HepG2 (cell line): ENCODE data around the gene KSR1. TPM values are rescaled to one million over a fixed set of nuclear protein-coding genes. Genes with fewer than 3 reads are reported as not detected.

Source experiments
- ATAC-seq: fragments of 200-7000 bp; cut with Tn5 transposase; 3 replicates; pipeline ENCODE4 v1.9.1; 2020; ENCODE audit warnings: mild to moderate bottlenecking, moderate library complexity
- BruUV-seq: library from RNA; stranded (reverse); fragments of 400-500 nt; replicated peaks from 2 replicates; lab custom pipeline; 2021; lab: Mats Ljungman, UMichigan
- CTCF ChIA-PET: fragments of 300-600 bp; formaldehyde crosslinking; extraction: SDS; loops from one replicate; lab custom pipeline; 2021; ENCODE audit warnings: low total read pairs, inconsistent platforms, low intra/inter-chr PET ratio; lab: Yijun Ruan, JAX
- POLR2A ChIA-PET: fragments of 350-600 bp; sonication (Branson Sonifier 250); formaldehyde crosslinking; loops from one replicate; lab custom pipeline; 2020; ENCODE audit warnings: antibody characterized with exemption, inconsistent platforms; lab: Yijun Ruan, JAX
- DNase-seq: peaks from one replicate; pipeline ENCODE4 v3.0.0-alpha.2; 2015; ENCODE audit warnings: low spot score
- FAIRE-seq: peaks from 3 replicates; lab custom pipeline; 2011; peaks lifted over from hg19 to GRCh38; lab: Jason Lieb, UNC
- H2AFZ ChIP-seq: one replicate; pipeline ENCODE4 v1.6.1; 2011; ENCODE audit warnings: low read length, inconsistent platforms
- H3K27ac ChIP-seq: fragments of 300-600 bp; 3 replicates; pipeline ENCODE4 v1.8.0; 2011; ENCODE audit warnings: mixed run types, mild to moderate bottlenecking, mixed read lengths, low read length, inconsistent platforms; ENCODE audit not compliant: insufficient read depth; ENCODE audit errors: extremely low read length
- H3K27me3 ChIP-seq, 2 experiments: fragments of 200-600 bp in 1 of 2; 2 replicates in 1 of 2; 3 replicates in 1 of 2; pipeline versions ENCODE4 v1.6.0 to v1.8.0; 2011; ENCODE audit warnings: low read length in 2 of 2, mild to moderate bottlenecking in 2 of 2, moderate library complexity in 2 of 2, inconsistent platforms in 1 of 2; ENCODE audit not compliant: insufficient read depth in 2 of 2, control insufficient read depth in 1 of 2
- H3K36me3 ChIP-seq, 2 experiments: fragments of 200-600 bp in 1 of 2; replicated peaks in 1 of 2; 2 replicates in 1 of 2; 3 replicates in 1 of 2; pipeline versions ENCODE4 v1.5.1 to v1.8.0; 2011; ENCODE audit warnings: low read length in 2 of 2, inconsistent platforms in 1 of 2; ENCODE audit not compliant: insufficient read depth in 2 of 2, control insufficient read depth in 1 of 2
- H3K4me1 ChIP-seq: 2 replicates; pipeline ENCODE4 v1.5.1; 2012; ENCODE audit warnings: low read length, inconsistent platforms; ENCODE audit not compliant: insufficient read depth
- H3K4me2 ChIP-seq: 2 replicates; pipeline ENCODE4 v1.6.0; 2011; ENCODE audit warnings: low read depth, low read length, inconsistent platforms
- H3K4me3 ChIP-seq, 3 experiments: fragments of 200-600 bp in 1 of 3; sonication (generic), shearing (Covaris generic) in 1 of 3; replicated peaks in 1 of 3; 2 replicates each; pipeline ENCODE4 v1.5.1; 2011 to 2016; ENCODE audit warnings: low read length in 3 of 3, inconsistent platforms in 2 of 3, low read depth in 2 of 3, mild to moderate bottlenecking in 2 of 3, control low read depth in 1 of 3, mixed read lengths in 1 of 3; ENCODE audit not compliant: insufficient read depth in 1 of 3
- H3K79me2 ChIP-seq: one replicate; pipeline ENCODE4 v1.6.1; 2011; ENCODE audit warnings: low read length, inconsistent platforms; ENCODE audit not compliant: insufficient read depth
- H3K9ac ChIP-seq: 2 replicates; pipeline ENCODE4 v1.6.0; 2011; ENCODE audit warnings: mild to moderate bottlenecking, low read depth, low read length, inconsistent platforms; ENCODE audit not compliant: insufficient read depth
- H3K9me3 ChIP-seq: 2 replicates; pipeline ENCODE4 v1.5.1; 2012; ENCODE audit warnings: mild to moderate bottlenecking, low read length
- H4K20me1 ChIP-seq: 2 replicates; pipeline ENCODE4 v1.6.0; 2011; ENCODE audit warnings: inconsistent platforms, mild to moderate bottlenecking, low read length, moderate library complexity; ENCODE audit not compliant: insufficient read depth
- CBX2 ChIP-seq, 2 experiments: fragments of 200-600 bp in 1 of 2; sonication (generic); formaldehyde crosslinking in 1 of 2; IDR thresholded peaks; 2 replicates each; pipeline versions ENCODE4 v1.7.0 to v1.8.1; 2018 to 2022; ENCODE audit warnings: low read depth in 2 of 2, low read length in 1 of 2, mild to moderate bottlenecking in 1 of 2, missing genetic modification reagents in 1 of 2
- FOXM1 ChIP-seq: sonication (generic); formaldehyde crosslinking; IDR thresholded peaks from 2 replicates; pipeline ENCODE4 v1.5.0; 2020; ENCODE audit warnings: missing genetic modification reagents
- IRF2 ChIP-seq: IDR thresholded peaks from 2 replicates; pipeline ENCODE4 v1.6.1; 2018; ENCODE audit warnings: missing genetic modification reagents, missing compliant biosample characterization
- NFIC ChIP-seq: IDR thresholded peaks from 2 replicates; pipeline ENCODE4 v1.6.1; 2012; ENCODE audit warnings: mild to moderate bottlenecking, low read length, inconsistent platforms
- TAF1 ChIP-seq: sonication (generic); formaldehyde crosslinking; IDR thresholded peaks from 2 replicates; pipeline ENCODE4 v1.4.0; 2020; ENCODE audit warnings: missing genetic modification reagents
- YY1 ChIP-seq: IDR thresholded peaks from 2 replicates; pipeline ENCODE4 v1.6.1; 2011; ENCODE audit warnings: low read length, low read depth, moderate library complexity, mild to moderate bottlenecking; ENCODE audit not compliant: insufficient read depth, insufficient replicate concordance
- ZBTB38 ChIP-seq: sonication (generic); formaldehyde crosslinking; IDR thresholded peaks from 2 replicates; pipeline ENCODE4 v1.5.1; 2020; ENCODE audit warnings: mild to moderate bottlenecking, missing genetic modification reagents
- ZBTB7A ChIP-seq: sonication (generic); formaldehyde crosslinking; IDR thresholded peaks from 2 replicates; pipeline ENCODE4 v1.8.0; 2022; ENCODE audit warnings: mild to moderate bottlenecking, missing genetic modification reagents
- ZNF136 ChIP-seq: sonication (generic); formaldehyde crosslinking; IDR thresholded peaks from 2 replicates; pipeline ENCODE4 v1.8.1; 2022; ENCODE audit warnings: low read depth, mild to moderate bottlenecking, moderate library complexity, missing genetic modification reagents
- ZNF17 ChIP-seq: sonication (generic); formaldehyde crosslinking; IDR thresholded peaks from 2 replicates; pipeline ENCODE4 v1.5.0; 2020; ENCODE audit warnings: mild to moderate bottlenecking, missing genetic modification reagents
- ZNF331 ChIP-seq: sonication (generic); formaldehyde crosslinking; IDR thresholded peaks from 2 replicates; pipeline ENCODE4 v1.4.0; 2020; ENCODE audit warnings: missing genetic modification reagents
- ZNF33A ChIP-seq: sonication (generic); formaldehyde crosslinking; IDR thresholded peaks from 2 replicates; pipeline ENCODE4 v1.5.1; 2020; ENCODE audit warnings: missing genetic modification reagents, mild to moderate bottlenecking, moderate library complexity, borderline replicate concordance
- ZNF674 ChIP-seq: sonication (generic); formaldehyde crosslinking; IDR thresholded peaks from 2 replicates; pipeline ENCODE4 v1.5.0; 2020; ENCODE audit warnings: low read depth, mild to moderate bottlenecking, missing genetic modification reagents
- WGBS: methylation state at CpG from one replicate; pipeline ENCODE4 v1.1.6; 2017; ENCODE audit warnings: low lambda C conversion rate; 5-methylcytosine and 5-hydroxymethylcytosine counted together
- in situ Hi-C: cut with HindIII; loops from 2 replicates; pipeline ENCODE4 v1.10.0; 2017; ENCODE audit warnings: low pct_unique_long_range_greater_than_20kb; ENCODE audit not compliant: extremely low pct_ligation_motif_present
- intact Hi-C: fragments of 100-400 bp; cut with micrococcal nuclease; formaldehyde crosslinking; loops from one replicate; pipeline ENCODE4 v1.10.0; 2022; ENCODE audit not compliant: unreplicated experiment
- polyA plus RNA-seq, 8 experiments: library from polyadenylated mRNA; depleted of rRNA in 3 of 8; stranded (reverse) in 7 of 8; unstranded in 1 of 8; fragments of >200 nt; fragmentation: Illumina TruSeq in 4 of 8; extraction: Trizol in 4 of 8; gene quantifications; 2 replicates each; pipeline versions ENCODE4 v1.2.1 to v1.2.3, GENCODE V29; 2011 to 2016; ENCODE audit warnings: low read depth in 4 of 8, missing spikeins in 1 of 8, mixed read lengths in 1 of 8; ENCODE audit not compliant: insufficient read depth in 1 of 8
- total RNA-seq, 5 experiments: library from RNA; depleted of rRNA; stranded (reverse); fragments of >200 nt; fragmentation: Illumina TruSeq; extraction: Trizol; gene quantifications; 2 replicates each; pipeline ENCODE4 v1.2.3, GENCODE V29; 2016; ENCODE audit warnings: low read depth in 1 of 5
- TF ChIP-seq, protein P1 (sequence below): sonication (generic); formaldehyde crosslinking; IDR thresholded peaks from 2 replicates; pipeline ENCODE4 v1.4.0; 2020; ENCODE audit warnings: missing genetic modification reagents
- TF ChIP-seq, protein P2 (sequence below): sonication (generic); formaldehyde crosslinking; IDR thresholded peaks from 2 replicates; pipeline ENCODE4 v1.5.1; 2020; ENCODE audit warnings: mild to moderate bottlenecking, missing genetic modification reagents
- TF ChIP-seq, protein P3 (sequence below): sonication (generic); formaldehyde crosslinking; IDR thresholded peaks from 2 replicates; pipeline ENCODE4 v1.4.0; 2020; ENCODE audit warnings: missing genetic modification reagents, borderline replicate concordance

Gene KSR1
- total and polyA plus RNA-seq, 2 of the 13 experiments (the other 11 are each of a cell fraction or from before 2014, with no cell fraction given): 10.1 to 16.6 TPM

DNA sequence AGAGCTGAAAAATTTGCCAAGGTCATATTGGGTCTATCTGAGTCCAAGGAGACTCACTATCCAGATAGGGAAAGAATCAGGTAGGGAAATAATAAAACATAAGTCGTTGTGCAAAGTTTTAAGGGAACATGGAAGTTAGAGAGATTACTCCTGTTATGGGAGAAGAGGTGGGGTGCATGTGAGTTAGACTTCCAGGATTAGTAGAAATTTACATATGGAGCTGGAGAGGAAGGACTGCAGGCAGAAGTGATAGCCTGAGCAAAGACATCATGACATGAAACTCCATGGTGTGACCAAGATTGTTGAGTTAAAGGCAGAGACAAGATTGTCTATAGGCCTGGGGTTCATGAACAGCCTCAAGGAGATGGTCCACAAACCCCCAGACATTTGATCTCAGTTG, 5.8 kb upstream of the KSR1 start:
- peaks cover 2 to 46% of the 10 kb centered on the region in 2 experiments; a peak in 3 of 5 replicates for H3K27me3 ChIP-seq
- DNase-seq (no peak), ATAC-seq (no peak), FAIRE-seq (no peak)
- BruUV-seq: no TSS peak
- CTCF ChIA-PET: no interaction called here
- no peaks in the 10 kb centered on the region for H4K20me1 ChIP-seq
- H3K4me1 ChIP-seq: peaks cover 7% of the 10 kb centered on the region
- H3K4me2 ChIP-seq: no peak overlapping the region
- POLR2A ChIA-PET: no interaction called here
- 0% methylated on average over 1 of the region's 1 CpG for WGBS
- H3K4me3 ChIP-seq: no peak overlapping the region
- no peak overlapping the region for H2AFZ ChIP-seq
- no peaks in the 10 kb centered on the region for H3K9me3 ChIP-seq
- in situ Hi-C loops (loop anchor here (10.0 kb wide), 1 partner anchor 216 kb away; no protein-coding TSS in a partner anchor), intact Hi-C loops (no loop called here)
- H3K9ac ChIP-seq: no peak overlapping the region
- H3K79me2 ChIP-seq: no peaks in the 10 kb centered on the region
- no peak overlapping the region for H3K27ac ChIP-seq
- H3K36me3 ChIP-seq: no peaks in the 10 kb centered on the region
- TF ChIP-seq, protein P1, sequence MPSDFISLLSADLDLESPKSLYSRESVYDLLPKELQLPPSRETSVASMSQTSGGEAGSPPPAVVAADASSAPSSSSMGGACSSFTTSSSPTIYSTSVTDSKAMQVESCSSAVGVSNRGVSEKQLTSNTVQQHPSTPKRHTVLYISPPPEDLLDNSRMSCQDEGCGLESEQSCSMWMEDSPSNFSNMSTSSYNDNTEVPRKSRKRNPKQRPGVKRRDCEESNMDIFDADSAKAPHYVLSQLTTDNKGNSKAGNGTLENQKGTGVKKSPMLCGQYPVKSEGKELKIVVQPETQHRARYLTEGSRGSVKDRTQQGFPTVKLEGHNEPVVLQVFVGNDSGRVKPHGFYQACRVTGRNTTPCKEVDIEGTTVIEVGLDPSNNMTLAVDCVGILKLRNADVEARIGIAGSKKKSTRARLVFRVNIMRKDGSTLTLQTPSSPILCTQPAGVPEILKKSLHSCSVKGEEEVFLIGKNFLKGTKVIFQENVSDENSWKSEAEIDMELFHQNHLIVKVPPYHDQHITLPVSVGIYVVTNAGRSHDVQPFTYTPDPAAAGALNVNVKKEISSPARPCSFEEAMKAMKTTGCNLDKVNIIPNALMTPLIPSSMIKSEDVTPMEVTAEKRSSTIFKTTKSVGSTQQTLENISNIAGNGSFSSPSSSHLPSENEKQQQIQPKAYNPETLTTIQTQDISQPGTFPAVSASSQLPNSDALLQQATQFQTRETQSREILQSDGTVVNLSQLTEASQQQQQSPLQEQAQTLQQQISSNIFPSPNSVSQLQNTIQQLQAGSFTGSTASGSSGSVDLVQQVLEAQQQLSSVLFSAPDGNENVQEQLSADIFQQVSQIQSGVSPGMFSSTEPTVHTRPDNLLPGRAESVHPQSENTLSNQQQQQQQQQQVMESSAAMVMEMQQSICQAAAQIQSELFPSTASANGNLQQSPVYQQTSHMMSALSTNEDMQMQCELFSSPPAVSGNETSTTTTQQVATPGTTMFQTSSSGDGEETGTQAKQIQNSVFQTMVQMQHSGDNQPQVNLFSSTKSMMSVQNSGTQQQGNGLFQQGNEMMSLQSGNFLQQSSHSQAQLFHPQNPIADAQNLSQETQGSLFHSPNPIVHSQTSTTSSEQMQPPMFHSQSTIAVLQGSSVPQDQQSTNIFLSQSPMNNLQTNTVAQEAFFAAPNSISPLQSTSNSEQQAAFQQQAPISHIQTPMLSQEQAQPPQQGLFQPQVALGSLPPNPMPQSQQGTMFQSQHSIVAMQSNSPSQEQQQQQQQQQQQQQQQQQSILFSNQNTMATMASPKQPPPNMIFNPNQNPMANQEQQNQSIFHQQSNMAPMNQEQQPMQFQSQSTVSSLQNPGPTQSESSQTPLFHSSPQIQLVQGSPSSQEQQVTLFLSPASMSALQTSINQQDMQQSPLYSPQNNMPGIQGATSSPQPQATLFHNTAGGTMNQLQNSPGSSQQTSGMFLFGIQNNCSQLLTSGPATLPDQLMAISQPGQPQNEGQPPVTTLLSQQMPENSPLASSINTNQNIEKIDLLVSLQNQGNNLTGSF (CRISPR knock-in tag): no peak
- TF ChIP-seq YY1 (no peak), NFIC (no peak), TAF1 (no peak), ZNF674 (CRISPR knock-in tag) (no peak), CBX2 (IDR thresholded peaks at IDR 0.05; ENCODE audit: low read depth, low read length) (no peak), CBX2 (CRISPR knock-in tag; IDR thresholded peaks at IDR 0.05; ENCODE audit: low read depth) (no peak), ZNF331 (CRISPR knock-in tag) (no peak), ZNF17 (CRISPR knock-in tag) (no peak), ZBTB7A (CRISPR knock-in tag) (no peak), ZNF33A (no peak), FOXM1 (CRISPR knock-in tag) (no peak), ZBTB38 (CRISPR knock-in tag) (no peak), IRF2 (CRISPR knock-in tag) (no peak), ZNF136 (CRISPR knock-in tag) (no peak)
- TF ChIP-seq, protein P2, sequence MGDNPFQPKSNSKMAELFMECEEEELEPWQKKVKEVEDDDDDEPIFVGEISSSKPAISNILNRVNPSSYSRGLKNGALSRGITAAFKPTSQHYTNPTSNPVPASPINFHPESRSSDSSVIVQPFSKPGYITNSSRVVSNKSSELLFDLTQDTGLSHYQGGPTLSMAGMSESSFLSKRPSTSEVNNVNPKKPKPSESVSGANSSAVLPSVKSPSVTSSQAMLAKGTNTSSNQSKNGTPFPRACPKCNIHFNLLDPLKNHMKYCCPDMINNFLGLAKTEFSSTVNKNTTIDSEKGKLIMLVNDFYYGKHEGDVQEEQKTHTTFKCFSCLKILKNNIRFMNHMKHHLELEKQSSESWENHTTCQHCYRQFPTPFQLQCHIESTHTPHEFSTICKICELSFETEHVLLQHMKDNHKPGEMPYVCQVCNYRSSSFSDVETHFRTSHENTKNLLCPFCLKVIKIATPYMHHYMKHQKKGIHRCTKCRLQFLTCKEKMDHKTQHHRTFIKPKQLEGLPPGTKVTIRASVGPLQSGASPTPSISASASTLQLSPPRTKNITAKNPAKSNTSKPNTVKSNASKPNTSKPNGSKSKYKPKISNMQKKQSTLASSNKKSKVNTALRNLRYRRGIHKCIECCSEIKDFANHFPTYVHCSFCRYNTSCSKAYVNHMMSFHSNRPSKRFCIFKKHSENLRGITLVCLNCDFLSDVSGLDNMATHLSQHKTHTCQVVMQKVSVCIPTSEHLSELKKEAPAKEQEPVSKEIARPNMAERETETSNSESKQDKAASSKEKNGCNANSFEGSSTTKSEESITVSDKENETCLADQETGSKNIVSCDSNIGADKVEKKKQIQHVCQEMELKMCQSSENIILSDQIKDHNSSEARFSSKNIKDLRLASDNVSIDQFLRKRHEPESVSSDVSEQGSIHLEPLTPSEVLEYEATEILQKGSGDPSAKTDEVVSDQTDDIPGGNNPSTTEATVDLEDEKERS (CRISPR knock-in tag): no peak
- TF ChIP-seq, protein P3, sequence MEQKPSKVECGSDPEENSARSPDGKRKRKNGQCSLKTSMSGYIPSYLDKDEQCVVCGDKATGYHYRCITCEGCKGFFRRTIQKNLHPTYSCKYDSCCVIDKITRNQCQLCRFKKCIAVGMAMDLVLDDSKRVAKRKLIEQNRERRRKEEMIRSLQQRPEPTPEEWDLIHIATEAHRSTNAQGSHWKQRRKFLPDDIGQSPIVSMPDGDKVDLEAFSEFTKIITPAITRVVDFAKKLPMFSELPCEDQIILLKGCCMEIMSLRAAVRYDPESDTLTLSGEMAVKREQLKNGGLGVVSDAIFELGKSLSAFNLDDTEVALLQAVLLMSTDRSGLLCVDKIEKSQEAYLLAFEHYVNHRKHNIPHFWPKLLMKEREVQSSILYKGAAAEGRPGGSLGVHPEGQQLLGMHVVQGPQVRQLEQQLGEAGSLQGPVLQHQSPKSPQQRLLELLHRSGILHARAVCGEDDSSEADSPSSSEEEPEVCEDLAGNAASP: no peak
